ENCODE data around the gene COPS7A.

- TF ChIP-seq CTCF (IDR thresholded peaks at IDR 0.05) (no peak), POLR2A (IDR thresholded peaks at IDR 0.05) (no peak)
These were observed 33.3 kb downstream of the COPS7A start for GRCh38 chr12:6757028-6757690.

All from heart left ventricle (tissue), 13 donors.